ENCODE results near the gene SHROOM3. TPM values are rescaled to one million over a fixed set of nuclear protein-coding genes. Genes with fewer than 3 reads are reported as not detected.

Gene SHROOM3
- total RNA-seq, 1 experiment from 2014 or later = 0.78 TPM

DNA sequence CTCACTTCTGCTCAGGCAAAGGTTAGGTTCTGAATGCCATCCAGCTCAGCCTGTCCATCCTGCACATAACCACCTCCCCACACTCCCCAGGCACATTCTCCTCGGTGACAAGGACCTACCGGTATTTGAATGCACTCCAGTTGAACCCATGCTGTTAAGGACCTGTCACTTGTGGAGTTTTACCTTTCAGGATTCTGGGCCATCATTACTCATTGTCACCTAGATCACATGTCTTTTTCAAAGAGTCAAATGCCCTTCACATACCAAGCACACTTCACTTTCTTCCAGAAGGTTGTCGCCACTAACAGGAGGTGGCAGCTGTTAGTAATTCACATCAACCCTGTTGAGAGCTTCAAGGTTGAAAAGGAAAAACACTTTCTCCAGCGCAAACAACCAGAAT is 244.7 kb downstream of the SHROOM3 start:
- Histone ChIP-seq H3K79me2 (ENCODE audit: low read length) (no peaks in the 10 kb centered on the region), H2AFZ (ENCODE audit: low read length) (no peak overlapping the region), H3K9me3 (ENCODE audit: low read length) (no peaks in the 10 kb centered on the region), H3K4me1 (ENCODE audit: low read length) (no peaks in the 10 kb centered on the region), H3K9ac (ENCODE audit: low read length) (no peak overlapping the region), H3K4me3 (ENCODE audit: low read length) (no peak overlapping the region), H3K9me2 (replicated peaks; ENCODE audit: insufficient read depth, low read length) (no peaks in the 10 kb centered on the region), H4K20me1 (ENCODE audit: insufficient read depth, low read depth, low read length) (no peaks in the 10 kb centered on the region), H3K27me3 (ENCODE audit: low read length) (no peaks in the 10 kb centered on the region), H3K27ac (ENCODE audit: low read length) (no peak overlapping the region), H3K4me2 (ENCODE audit: low read depth, low read length, poor library complexity, severe bottlenecking) (no peak overlapping the region), H3K36me3 (ENCODE audit: insufficient read depth, low read length) (no peaks in the 10 kb centered on the region)
- DNase-seq = no peak

DNA sequence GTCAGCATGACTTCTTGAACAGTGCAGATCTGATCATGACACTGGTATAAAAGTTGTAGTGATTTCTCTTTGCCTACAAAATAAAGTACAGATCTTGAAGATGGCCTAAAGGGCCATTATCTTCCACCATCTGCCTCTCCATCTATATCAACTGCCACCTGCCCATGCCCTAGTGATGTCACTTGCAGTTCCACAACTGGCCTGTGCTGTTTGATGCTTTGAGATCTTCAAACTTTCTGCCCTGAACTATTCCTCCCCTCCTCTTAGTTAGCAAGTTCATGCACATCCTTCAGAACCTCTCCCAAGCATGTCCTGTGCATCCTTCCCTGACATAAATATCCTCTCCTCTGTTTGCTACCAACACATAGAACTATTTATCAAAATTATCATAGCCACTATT is 245.9 kb downstream of the SHROOM3 start:
- H3K9ac ChIP-seq (ENCODE audit: low read length) = no peak overlapping the region
- no peaks in the 10 kb centered on the region for H3K36me3 ChIP-seq (ENCODE audit: insufficient read depth, low read length)
- no peak overlapping the region for H2AFZ ChIP-seq (ENCODE audit: low read length)
- H3K4me2 ChIP-seq (ENCODE audit: low read depth, low read length, poor library complexity, severe bottlenecking) = no peak overlapping the region
- H3K9me3 ChIP-seq (ENCODE audit: low read length) = no peaks in the 10 kb centered on the region
- no peak for DNase-seq
- H3K79me2 ChIP-seq (ENCODE audit: low read length) = no peaks in the 10 kb centered on the region
- no peaks in the 10 kb centered on the region for H4K20me1 ChIP-seq (ENCODE audit: insufficient read depth, low read depth, low read length)
- H3K4me3 ChIP-seq (ENCODE audit: low read length) = no peak overlapping the region
- no peaks in the 10 kb centered on the region for H3K4me1 ChIP-seq (ENCODE audit: low read length)
- H3K27me3 ChIP-seq (ENCODE audit: low read length) = no peaks in the 10 kb centered on the region
- H3K27ac ChIP-seq (ENCODE audit: low read length) = no peak overlapping the region
- H3K9me2 ChIP-seq (replicated peaks; ENCODE audit: insufficient read depth, low read length) = no peaks in the 10 kb centered on the region

DNA sequence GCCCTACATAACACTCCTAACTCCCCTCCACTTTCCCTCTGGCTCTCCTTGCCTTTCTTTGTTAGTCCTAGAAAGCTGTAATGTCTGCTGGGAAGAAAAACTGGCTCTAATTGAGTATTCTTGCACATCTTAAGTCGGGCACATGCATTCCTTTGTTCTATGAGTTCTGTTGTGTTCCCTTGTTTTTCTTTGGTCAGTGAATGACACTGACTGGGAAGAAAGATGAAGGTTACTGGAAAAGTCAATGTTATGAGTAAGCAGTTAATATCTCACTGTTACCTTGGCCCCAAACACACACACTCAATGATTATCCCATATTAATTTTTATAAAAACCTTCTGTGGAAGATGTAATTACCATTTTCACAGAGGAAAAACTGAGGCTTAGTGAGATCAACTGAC is 247.0 kb downstream of the SHROOM3 start:
- Histone ChIP-seq H3K9ac (ENCODE audit: low read length) (no peak overlapping the region), H2AFZ (ENCODE audit: low read length) (no peak overlapping the region), H3K4me1 (ENCODE audit: low read length) (no peaks in the 10 kb centered on the region), H3K4me3 (ENCODE audit: low read length) (no peak overlapping the region), H3K9me3 (ENCODE audit: low read length) (no peaks in the 10 kb centered on the region), H3K36me3 (ENCODE audit: insufficient read depth, low read length) (no peaks in the 10 kb centered on the region), H3K79me2 (ENCODE audit: low read length) (no peaks in the 10 kb centered on the region), H3K4me2 (ENCODE audit: low read depth, low read length, poor library complexity, severe bottlenecking) (no peak overlapping the region), H3K9me2 (replicated peaks; ENCODE audit: insufficient read depth, low read length) (no peaks in the 10 kb centered on the region), H3K27me3 (ENCODE audit: low read length) (no peaks in the 10 kb centered on the region), H4K20me1 (ENCODE audit: insufficient read depth, low read depth, low read length) (no peaks in the 10 kb centered on the region), H3K27ac (ENCODE audit: low read length) (no peak overlapping the region)
- DNase-seq = no peak

DNA sequence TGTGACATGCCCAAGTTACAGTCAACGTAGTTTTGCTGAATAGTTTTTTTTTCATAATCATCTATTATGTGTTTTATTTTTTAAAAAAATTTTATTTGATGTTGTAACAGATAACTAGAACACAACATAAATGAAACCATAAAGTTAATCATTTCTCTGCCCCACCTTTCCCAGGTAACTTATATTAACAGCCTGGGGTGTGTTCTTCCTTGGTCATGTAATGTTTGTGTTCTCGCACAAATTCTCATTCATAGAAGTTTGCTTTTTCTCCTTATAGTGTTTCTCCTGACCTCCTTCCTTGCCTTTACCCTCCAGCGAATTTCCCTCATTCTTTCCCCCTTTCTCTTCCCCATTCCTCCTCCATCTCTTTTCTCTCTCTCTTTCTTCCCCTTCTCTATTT is 248.1 kb downstream of the SHROOM3 start:
- H3K36me3 ChIP-seq (ENCODE audit: insufficient read depth, low read length) = no peaks in the 10 kb centered on the region
- no peak overlapping the region for H3K27ac ChIP-seq (ENCODE audit: low read length)
- H3K4me3 ChIP-seq (ENCODE audit: low read length) = no peak overlapping the region
- DNase-seq = no peak
- no peak overlapping the region for H2AFZ ChIP-seq (ENCODE audit: low read length)
- no peaks in the 10 kb centered on the region for H3K9me3 ChIP-seq (ENCODE audit: low read length)
- no peaks in the 10 kb centered on the region for H3K79me2 ChIP-seq (ENCODE audit: low read length)
- no peaks in the 10 kb centered on the region for H3K4me1 ChIP-seq (ENCODE audit: low read length)
- H3K9me2 ChIP-seq (replicated peaks; ENCODE audit: insufficient read depth, low read length) = no peaks in the 10 kb centered on the region
- no peak overlapping the region for H3K4me2 ChIP-seq (ENCODE audit: low read depth, low read length, poor library complexity, severe bottlenecking)
- no peaks in the 10 kb centered on the region for H4K20me1 ChIP-seq (ENCODE audit: insufficient read depth, low read depth, low read length)
- no peaks in the 10 kb centered on the region for H3K27me3 ChIP-seq (ENCODE audit: low read length)
- no peak overlapping the region for H3K9ac ChIP-seq (ENCODE audit: low read length)

DNA sequence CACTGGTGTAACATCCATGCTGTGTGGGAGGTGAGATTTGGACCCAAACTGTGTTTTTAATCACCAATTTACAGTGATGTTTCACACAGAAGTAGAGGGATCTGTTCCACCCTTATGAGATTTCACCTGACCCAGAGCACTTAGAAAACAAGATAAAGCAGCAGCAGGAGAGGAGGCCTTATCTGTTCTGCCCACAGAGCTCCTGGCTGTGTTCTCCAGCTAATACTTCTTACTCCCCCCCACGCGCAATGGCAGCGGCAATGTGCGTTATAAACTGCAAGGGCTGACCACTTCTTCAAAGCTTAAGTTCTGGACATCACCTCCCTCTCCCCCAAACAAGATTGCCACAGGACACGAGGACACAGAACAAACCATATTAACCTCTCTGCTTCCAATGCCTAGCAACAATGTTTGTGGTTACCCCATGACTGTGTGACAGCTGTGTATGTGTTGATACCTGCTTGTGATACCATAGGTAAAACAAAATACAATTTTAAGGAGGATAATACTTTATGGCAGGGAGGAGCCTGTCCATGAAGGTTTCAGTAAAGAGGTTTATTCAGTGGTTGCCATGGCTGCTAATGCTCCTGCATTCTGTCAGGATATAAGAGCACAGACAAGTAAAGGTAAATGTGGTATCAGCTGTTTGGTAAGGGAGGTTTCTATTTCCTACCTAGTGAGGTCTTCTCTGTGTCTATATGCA is 252.9 kb downstream of the SHROOM3 start:
- no peaks in the 10 kb centered on the region for H3K36me3 ChIP-seq (ENCODE audit: insufficient read depth, low read length)
- H3K27me3 ChIP-seq (ENCODE audit: low read length) = no peaks in the 10 kb centered on the region
- H3K27ac ChIP-seq (ENCODE audit: low read length) = no peak overlapping the region
- H3K4me1 ChIP-seq (ENCODE audit: low read length) = no peaks in the 10 kb centered on the region
- H3K79me2 ChIP-seq (ENCODE audit: low read length) = no peaks in the 10 kb centered on the region
- H3K9me2 ChIP-seq (replicated peaks; ENCODE audit: insufficient read depth, low read length) = no peaks in the 10 kb centered on the region
- no peak overlapping the region for H3K9ac ChIP-seq (ENCODE audit: low read length)
- no peak overlapping the region for H2AFZ ChIP-seq (ENCODE audit: low read length)
- no peaks in the 10 kb centered on the region for H4K20me1 ChIP-seq (ENCODE audit: insufficient read depth, low read depth, low read length)
- H3K9me3 ChIP-seq (ENCODE audit: low read length) = no peaks in the 10 kb centered on the region
- H3K4me2 ChIP-seq (ENCODE audit: low read depth, low read length, poor library complexity, severe bottlenecking) = no peak overlapping the region
- H3K4me3 ChIP-seq (ENCODE audit: low read length) = no peak overlapping the region
- no peak for DNase-seq

DNA sequence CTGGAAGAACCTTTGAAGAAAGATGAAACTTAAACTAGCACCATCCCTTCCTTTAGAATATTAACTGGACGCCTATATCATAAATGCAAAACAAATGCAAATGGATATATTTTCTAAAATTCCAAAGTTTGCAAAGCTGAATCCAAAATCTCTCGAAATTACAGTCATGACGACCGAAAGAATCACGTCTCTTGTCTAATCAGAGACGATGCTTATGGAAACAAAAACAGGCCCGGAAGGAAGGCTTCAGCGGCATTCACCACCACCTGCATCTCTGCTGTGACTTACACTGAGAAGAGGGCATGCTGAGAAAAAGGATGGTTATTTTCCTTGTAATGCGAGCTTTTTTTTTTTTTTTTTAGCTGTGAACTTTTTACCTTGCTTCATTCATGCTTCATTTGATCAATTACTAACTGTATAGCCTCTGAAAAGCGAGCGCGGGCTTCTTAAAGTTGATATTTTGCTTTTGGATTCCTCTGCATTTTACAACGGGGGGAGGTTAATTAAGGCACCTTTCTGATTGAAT is 253.7 kb downstream of the SHROOM3 start:
- H3K4me3 ChIP-seq (ENCODE audit: low read length) = no peak overlapping the region
- DNase-seq = no peak
- no peaks in the 10 kb centered on the region for H4K20me1 ChIP-seq (ENCODE audit: insufficient read depth, low read depth, low read length)
- H3K4me2 ChIP-seq (ENCODE audit: low read depth, low read length, poor library complexity, severe bottlenecking) = no peak overlapping the region
- no peaks in the 10 kb centered on the region for H3K36me3 ChIP-seq (ENCODE audit: insufficient read depth, low read length)
- H3K4me1 ChIP-seq (ENCODE audit: low read length) = no peaks in the 10 kb centered on the region
- H3K27me3 ChIP-seq (ENCODE audit: low read length) = no peaks in the 10 kb centered on the region
- H2AFZ ChIP-seq (ENCODE audit: low read length) = no peak overlapping the region
- H3K27ac ChIP-seq (ENCODE audit: low read length) = no peak overlapping the region
- no peaks in the 10 kb centered on the region for H3K9me2 ChIP-seq (replicated peaks; ENCODE audit: insufficient read depth, low read length)
- H3K79me2 ChIP-seq (ENCODE audit: low read length) = no peaks in the 10 kb centered on the region
- no peaks in the 10 kb centered on the region for H3K9me3 ChIP-seq (ENCODE audit: low read length)
- H3K9ac ChIP-seq (ENCODE audit: low read length) = no peak overlapping the region

DNA sequence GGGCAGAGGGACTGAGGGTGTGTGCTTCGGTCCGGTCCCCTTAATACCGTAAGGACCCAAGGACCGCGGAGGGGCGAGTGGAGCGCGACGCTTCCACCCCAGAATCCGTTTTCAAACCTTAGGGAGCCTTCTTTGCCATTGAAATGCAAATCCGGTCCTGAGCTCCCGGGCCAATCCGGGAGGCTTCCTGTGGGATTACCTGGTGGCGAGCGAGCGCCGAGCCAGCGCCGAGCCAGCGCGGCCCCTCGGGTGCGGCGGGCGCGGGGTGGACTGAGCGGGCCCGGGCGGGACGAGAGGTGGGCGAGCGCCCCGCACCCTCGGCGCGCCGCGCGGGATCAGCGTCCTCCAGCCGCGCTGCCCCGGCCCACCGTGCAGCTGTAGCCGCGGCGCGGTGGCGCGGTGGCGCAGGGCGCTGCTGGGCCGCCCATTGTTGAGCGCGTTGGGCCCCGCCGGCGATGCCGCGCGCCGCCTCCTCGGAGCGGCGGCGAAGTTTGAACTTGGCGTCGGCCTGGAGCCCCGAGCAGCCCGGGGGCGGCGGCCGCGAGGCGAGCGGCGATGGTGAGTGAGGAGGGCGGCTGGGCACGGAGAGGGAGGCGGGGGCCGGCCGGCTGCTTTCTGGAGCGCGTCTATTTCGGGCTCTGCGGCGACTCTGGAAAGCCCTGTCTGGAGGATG is 254.3 kb downstream of the SHROOM3 start:
- Histone ChIP-seq H4K20me1 (ENCODE audit: insufficient read depth, low read depth, low read length) (no peaks in the 10 kb centered on the region), H3K9ac (ENCODE audit: low read length) (no peak overlapping the region), H2AFZ (ENCODE audit: low read length) (no peak overlapping the region), H3K4me1 (ENCODE audit: low read length) (no peaks in the 10 kb centered on the region), H3K27ac (ENCODE audit: low read length) (no peak overlapping the region), H3K4me3 (ENCODE audit: low read length) (no peak overlapping the region), H3K79me2 (ENCODE audit: low read length) (no peaks in the 10 kb centered on the region), H3K9me2 (replicated peaks; ENCODE audit: insufficient read depth, low read length) (no peaks in the 10 kb centered on the region), H3K36me3 (ENCODE audit: insufficient read depth, low read length) (no peaks in the 10 kb centered on the region), H3K4me2 (ENCODE audit: low read depth, low read length, poor library complexity, severe bottlenecking) (no peak overlapping the region), H3K27me3 (ENCODE audit: low read length) (no peaks in the 10 kb centered on the region), H3K9me3 (ENCODE audit: low read length) (no peaks in the 10 kb centered on the region)
- DNase-seq = no peak

DNA sequence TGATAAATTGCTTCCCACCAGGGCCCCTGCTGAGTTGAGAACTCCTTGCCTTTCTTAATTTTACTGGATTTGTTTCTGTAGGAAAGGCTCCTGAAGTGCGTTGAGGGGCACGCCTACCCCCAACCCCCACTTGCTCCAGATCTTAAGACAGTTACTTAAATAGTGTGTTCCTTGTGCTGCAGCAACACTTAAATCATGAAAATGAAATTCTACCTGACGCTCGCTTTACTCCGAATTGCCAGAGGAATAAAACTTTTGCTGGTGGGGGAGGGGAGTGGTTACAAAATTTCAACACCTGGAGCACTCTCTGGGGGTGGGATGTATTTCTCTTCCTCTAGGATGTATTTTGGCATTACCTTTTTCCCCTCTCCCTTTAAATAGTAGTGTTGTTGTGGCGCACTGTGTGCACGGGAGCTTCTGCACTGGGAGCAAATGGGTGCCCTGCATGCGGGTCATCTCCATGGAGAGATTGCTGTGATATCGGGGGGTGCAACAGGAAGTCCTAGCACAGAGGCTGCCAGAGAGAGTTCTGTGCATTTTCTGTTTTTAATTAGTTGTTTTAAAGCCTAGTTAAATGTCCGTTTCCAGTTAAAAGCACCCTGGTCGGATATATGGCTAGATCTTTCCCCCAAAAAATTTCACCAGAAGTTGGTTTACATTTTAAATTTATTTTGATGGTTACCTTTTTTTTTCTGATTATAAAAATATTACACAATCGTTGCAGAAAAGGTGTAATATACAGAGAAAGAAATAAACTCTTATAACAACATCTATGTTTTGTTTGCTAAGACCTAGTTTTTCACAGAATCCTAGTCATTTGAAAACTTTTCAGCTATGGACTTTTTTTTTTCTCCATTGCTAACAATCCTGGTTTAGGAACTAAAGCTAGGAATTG is 255.2 kb downstream of the SHROOM3 start:
- no peak overlapping the region for H2AFZ ChIP-seq (ENCODE audit: low read length)
- no peak overlapping the region for H3K27ac ChIP-seq (ENCODE audit: low read length)
- no peak overlapping the region for H3K4me3 ChIP-seq (ENCODE audit: low read length)
- no peaks in the 10 kb centered on the region for H3K27me3 ChIP-seq (ENCODE audit: low read length)
- H3K9me3 ChIP-seq (ENCODE audit: low read length) = no peaks in the 10 kb centered on the region
- no peaks in the 10 kb centered on the region for H3K79me2 ChIP-seq (ENCODE audit: low read length)
- H3K36me3 ChIP-seq (ENCODE audit: insufficient read depth, low read length) = no peaks in the 10 kb centered on the region
- no peak overlapping the region for H3K4me2 ChIP-seq (ENCODE audit: low read depth, low read length, poor library complexity, severe bottlenecking)
- no peak for DNase-seq
- H3K9ac ChIP-seq (ENCODE audit: low read length) = no peak overlapping the region
- no peaks in the 10 kb centered on the region for H3K4me1 ChIP-seq (ENCODE audit: low read length)
- H4K20me1 ChIP-seq (ENCODE audit: insufficient read depth, low read depth, low read length) = no peaks in the 10 kb centered on the region
- H3K9me2 ChIP-seq (replicated peaks; ENCODE audit: insufficient read depth, low read length) = no peaks in the 10 kb centered on the region

Data from Karpas-422 (cell line).